Limb (tissue), 2 donors: ENCODE data around the gene ARL15.

Experiments used
- DNase-seq, 2 donors: peaks; one replicate each; pipeline ENCODE4 v3.0.0-alpha.2; 2016; ENCODE audit errors: extremely low spot score in 2 of 2

ARL15 gene

GRCh38 chr5:54254482-54255198 lies 55.7 kb downstream of the ARL15 start:
- DNase-seq: no peak

- DNase-seq: no peak
Observed at GRCh38 chr5:54251981-54252380, 58.4 kb downstream of the ARL15 start.

GRCh38 chr5:54249210-54250028 lies 61.0 kb downstream of the ARL15 start:
- DNase-seq: peak; percentile 28 to 41

- no peak for DNase-seq
Observed at GRCh38 chr5:54247226-54247625, 63.1 kb downstream of the ARL15 start.

GRCh38 chr5:54243483-54244080 lies 66.8 kb downstream of the ARL15 start:
- DNase-seq: peak; percentile 42 to 59

- no peak for DNase-seq
Observed at GRCh38 chr5:54242297-54242696, 68.1 kb downstream of the ARL15 start.

GRCh38 chr5:54234304-54234933 lies 76.0 kb downstream of the ARL15 start:
- DNase-seq: peak in 1 of 2 donors; percentile 68

GRCh38 chr5:54230936-54231685 lies 79.3 kb downstream of the ARL15 start:
- no peak for DNase-seq

GRCh38 chr5:54229041-54229780 lies 81.2 kb downstream of the ARL15 start:
- peak; percentile 60 to 80 for DNase-seq

GRCh38 chr5:54227759-54228158 lies 82.6 kb downstream of the ARL15 start:
- no peak for DNase-seq

- no peak for DNase-seq
Observed at GRCh38 chr5:54227109-54227508, 83.3 kb downstream of the ARL15 start.

- DNase-seq: no peak
Observed at GRCh38 chr5:54226215-54226614, 84.2 kb downstream of the ARL15 start.

GRCh38 chr5:54224103-54224826 lies 86.1 kb downstream of the ARL15 start:
- no peak for DNase-seq

GRCh38 chr5:54222336-54222735 lies 88.0 kb downstream of the ARL15 start:
- no peak for DNase-seq

GRCh38 chr5:54221135-54221534 lies 89.2 kb downstream of the ARL15 start:
- DNase-seq: no peak

- no peak for DNase-seq
Observed at GRCh38 chr5:54220230-54221040, 89.9 kb downstream of the ARL15 start.

- DNase-seq: peak; percentile 45 to 86
Observed at GRCh38 chr5:54217826-54218503, 92.4 kb downstream of the ARL15 start.

GRCh38 chr5:54215233-54215736 lies 95.1 kb downstream of the ARL15 start:
- DNase-seq: no peak
